ENCODE measurements around the gene PNPLA4. TPM values are rescaled to one million over a fixed set of nuclear protein-coding genes. Genes with fewer than 3 reads are reported as not detected.

The PNPLA4 gene
- polyA plus RNA-seq, 1 donor = 25.2 TPM

- no peak for DNase-seq
These were observed 38.1 kb downstream of the PNPLA4 start for GRCh38 chrX:7889135-7889534.

- DNase-seq = no peak
These were observed 50.3 kb downstream of the PNPLA4 start for GRCh38 chrX:7876957-7877356.

- no peak for DNase-seq
These were observed 55.2 kb downstream of the PNPLA4 start for GRCh38 chrX:7872042-7872441.

GRCh38 chrX:7852166-7852565, 75.0 kb downstream of the PNPLA4 start:
- DNase-seq = no peak

Other genes starting within 250 kb of the PNPLA4 start
- not detected for gene VCX, start 84.2 kb downstream of the PNPLA4 start, polyA plus RNA-seq (ENCODE audit: insufficient read length)
- 0.28 TPM for gene VCX2, start 243.9 kb upstream of the PNPLA4 start, polyA plus RNA-seq (ENCODE audit: insufficient read length)